ENCODE results near the gene IREB2.

Gene IREB2

DNA sequence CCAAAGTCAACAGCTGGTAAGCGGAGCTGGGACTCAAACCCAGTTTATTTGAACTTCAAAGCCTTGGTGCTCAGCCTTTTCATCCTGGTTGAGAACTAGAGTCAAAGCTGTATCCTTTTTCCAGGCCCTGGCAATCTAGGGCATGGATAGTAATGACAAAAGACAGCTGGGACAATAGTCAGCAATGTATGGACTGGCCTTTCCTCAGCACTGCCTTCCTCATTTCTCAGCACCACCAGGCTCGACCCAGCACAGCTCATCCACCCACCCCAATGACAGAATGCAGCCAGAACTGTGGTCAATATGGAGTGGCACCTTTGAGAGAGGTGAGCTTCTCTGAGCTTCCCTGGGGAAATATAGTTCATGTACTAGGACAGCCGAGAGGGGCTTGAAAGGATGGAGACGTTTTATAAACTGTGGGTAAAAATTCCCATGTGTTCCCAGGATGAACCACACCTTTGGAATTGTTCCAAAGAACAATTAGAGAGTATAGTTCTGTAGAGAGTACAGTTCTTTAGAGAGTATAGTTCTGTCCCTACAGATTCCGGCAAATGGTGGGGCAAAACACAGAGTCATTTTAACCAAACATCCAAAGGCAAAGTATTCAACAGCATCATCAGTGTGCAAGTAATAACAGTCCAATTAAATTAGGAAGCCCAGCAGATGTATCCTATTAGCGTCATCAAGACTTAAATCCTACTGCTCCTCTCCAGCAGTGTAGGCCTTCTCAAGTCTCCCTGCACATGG lies 30.2 kb upstream of the IREB2 start:
- H3K27ac ChIP-seq: no peak overlapping the region
- TF ChIP-seq, protein P1, sequence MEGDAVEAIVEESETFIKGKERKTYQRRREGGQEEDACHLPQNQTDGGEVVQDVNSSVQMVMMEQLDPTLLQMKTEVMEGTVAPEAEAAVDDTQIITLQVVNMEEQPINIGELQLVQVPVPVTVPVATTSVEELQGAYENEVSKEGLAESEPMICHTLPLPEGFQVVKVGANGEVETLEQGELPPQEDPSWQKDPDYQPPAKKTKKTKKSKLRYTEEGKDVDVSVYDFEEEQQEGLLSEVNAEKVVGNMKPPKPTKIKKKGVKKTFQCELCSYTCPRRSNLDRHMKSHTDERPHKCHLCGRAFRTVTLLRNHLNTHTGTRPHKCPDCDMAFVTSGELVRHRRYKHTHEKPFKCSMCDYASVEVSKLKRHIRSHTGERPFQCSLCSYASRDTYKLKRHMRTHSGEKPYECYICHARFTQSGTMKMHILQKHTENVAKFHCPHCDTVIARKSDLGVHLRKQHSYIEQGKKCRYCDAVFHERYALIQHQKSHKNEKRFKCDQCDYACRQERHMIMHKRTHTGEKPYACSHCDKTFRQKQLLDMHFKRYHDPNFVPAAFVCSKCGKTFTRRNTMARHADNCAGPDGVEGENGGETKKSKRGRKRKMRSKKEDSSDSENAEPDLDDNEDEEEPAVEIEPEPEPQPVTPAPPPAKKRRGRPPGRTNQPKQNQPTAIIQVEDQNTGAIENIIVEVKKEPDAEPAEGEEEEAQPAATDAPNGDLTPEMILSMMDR (conservative IDR thresholded peaks at IDR 0.05): no peak
- no peak for TF ChIP-seq ZFX (IDR thresholded peaks at IDR 0.05)

DNA sequence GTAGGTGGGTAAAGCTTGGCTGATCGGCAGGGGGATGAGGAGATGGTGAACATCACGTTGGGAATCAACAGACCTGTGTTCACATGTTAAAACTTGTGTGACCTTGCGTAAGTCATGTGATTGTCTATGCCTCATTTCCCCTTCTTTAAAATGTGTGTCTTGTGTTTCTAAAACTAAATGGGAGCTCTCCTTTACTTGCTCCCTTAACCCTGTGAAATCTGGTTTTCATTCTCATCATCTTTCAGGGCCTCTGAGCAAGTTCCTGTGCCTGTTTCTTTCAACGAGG lies 29.7 kb upstream of the IREB2 start:
- TF ChIP-seq, protein P1 (conservative IDR thresholded peaks at IDR 0.05): no peak
- no peak for TF ChIP-seq ZFX (IDR thresholded peaks at IDR 0.05)

GRCh38 chr15:78408961-78409360 lies 29.1 kb upstream of the IREB2 start:
- H3K27ac ChIP-seq: no peak overlapping the region
- TF ChIP-seq ZFX (IDR thresholded peaks at IDR 0.05): no peak
- TF ChIP-seq, protein P1 (conservative IDR thresholded peaks at IDR 0.05): no peak

More for the DNA sequence above, 29.7 kb upstream of the IREB2 start:
- H3K27ac ChIP-seq: no peak overlapping the region

- no peak for TF ChIP-seq ZFX (IDR thresholded peaks at IDR 0.05)
- TF ChIP-seq, protein P1 (conservative IDR thresholded peaks at IDR 0.05): no peak
- H3K27ac ChIP-seq: no peak overlapping the region
Measured at GRCh38 chr15:78411061-78411460, 27.0 kb upstream of the IREB2 start.

DNA sequence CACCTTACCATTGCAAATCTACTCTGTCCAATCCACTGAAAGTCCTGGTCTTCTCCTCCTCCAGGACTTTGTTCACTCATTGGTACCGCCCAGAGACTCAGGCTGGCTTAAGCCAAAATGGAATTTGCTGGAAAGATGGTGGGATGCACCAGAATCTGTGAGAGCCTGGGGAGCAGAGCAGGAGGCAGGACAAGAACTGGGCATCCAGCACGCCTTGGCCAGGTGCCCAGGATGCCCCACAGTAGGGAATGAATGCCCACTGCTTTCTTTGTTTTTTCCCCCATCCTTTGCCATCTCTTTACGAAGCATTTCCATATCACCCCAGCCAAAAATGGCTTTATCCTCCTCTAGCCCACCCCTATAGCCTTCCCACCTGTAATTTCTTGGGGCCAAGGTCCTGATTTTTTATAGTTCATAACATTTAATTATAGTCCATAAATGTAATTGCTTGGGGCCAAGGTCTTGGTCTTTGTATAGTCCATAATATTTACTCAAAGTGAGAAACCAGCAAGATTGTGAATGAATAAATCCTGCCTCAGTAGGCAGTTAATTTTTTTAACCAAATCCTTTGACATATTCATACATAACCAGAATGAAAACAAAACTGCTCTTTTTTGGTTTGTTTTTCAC lies 23.3 kb upstream of the IREB2 start:
- TF ChIP-seq, protein P1 (conservative IDR thresholded peaks at IDR 0.05): no peak
- no peak for TF ChIP-seq ZFX (IDR thresholded peaks at IDR 0.05)
- no peak overlapping the region for H3K27ac ChIP-seq

GRCh38 chr15:78415284-78415683 lies 22.7 kb upstream of the IREB2 start:
- no peak for TF ChIP-seq ZFX (IDR thresholded peaks at IDR 0.05)
- TF ChIP-seq, protein P1 (conservative IDR thresholded peaks at IDR 0.05): peak; percentile 65
- H3K27ac ChIP-seq: no peak overlapping the region

DNA sequence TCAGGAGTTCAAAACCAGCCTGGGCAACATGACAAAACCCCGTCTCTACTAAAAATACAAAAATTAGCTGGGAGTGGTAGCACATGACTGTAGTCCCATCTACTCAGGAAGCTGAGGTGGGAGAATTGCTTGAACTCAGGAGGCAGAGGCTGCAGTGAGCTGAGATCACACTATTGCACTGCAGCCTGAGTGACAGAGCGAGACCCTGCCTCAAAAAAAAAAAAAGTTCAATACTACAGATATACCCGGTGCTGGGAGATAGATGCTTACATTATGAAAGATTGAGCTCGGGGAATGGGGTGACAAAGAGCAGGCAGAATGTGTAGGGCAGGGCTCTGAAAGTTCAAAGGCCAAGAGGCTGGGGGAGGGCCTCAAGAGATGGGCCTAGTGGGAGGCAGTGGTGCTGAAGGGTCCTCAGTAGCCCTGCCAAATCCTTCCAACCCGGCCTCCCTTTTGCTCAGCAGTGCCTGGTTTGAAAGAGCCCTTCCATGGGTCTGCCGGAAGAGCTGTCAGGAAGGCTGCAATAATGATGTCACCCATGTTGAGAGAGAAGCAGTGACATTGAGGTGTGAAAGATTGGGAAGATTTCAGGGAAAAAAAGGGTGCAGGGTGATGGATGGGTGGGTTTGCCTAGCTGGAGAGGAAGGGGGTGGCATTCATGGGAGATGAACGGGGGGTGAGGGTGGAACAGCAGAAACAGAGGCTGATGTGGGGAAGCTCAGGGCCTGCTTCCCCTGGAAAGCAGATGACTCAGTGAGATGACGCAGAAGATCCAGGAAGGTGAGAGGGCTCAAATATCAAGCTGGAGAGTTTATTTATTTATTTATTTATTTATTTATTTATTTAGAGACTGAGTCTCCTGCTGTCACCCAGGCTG lies 20.0 kb upstream of the IREB2 start:
- TF ChIP-seq, protein P1 (conservative IDR thresholded peaks at IDR 0.05): no peak
- H3K27ac ChIP-seq: no peak overlapping the region

Measured in C4-2B (cell line).